Measurements from ENCODE around the gene NEK8. TPM values are rescaled to one million over a fixed set of nuclear protein-coding genes. Genes with fewer than 3 reads are reported as not detected.
A peak's percentile ranks its signal among the peaks of the same experiment; 100 is the strongest.

Gene NEK8
- total and polyA plus RNA-seq, 9 of the 15 experiments (the other 6 are each of a cell fraction or from before 2014, with no cell fraction given) = 0.98 to 16.6 (median 4.6) TPM

- Histone ChIP-seq H2AFZ (ENCODE audit: low read depth, low read length) (no peak overlapping the region), H4K20me1 (replicated peaks; ENCODE audit: control insufficient read depth, insufficient read depth, low read length) (no peaks in the 10 kb centered on the region; the same call in 1 of the 2 replicates), H3K27ac (ENCODE audit: extremely low read depth, low read depth, low read length) (no peak overlapping the region), H3K79me2 (ENCODE audit: control insufficient read depth, insufficient read depth, low read length) (no peaks in the 10 kb centered on the region), H3K9me1 (ENCODE audit: control insufficient read depth, insufficient read depth, low read length) (no peaks in the 10 kb centered on the region), H3K4me2 (ENCODE audit: insufficient read depth, low read length) (no peak overlapping the region), H3K4me3 (no peak overlapping the region), H3K27me3 (ENCODE audit: control insufficient read depth in 2 of 2, insufficient read depth in 2 of 2, low read length in 2 of 2) (no peaks in the 10 kb centered on the region), H3K9me3 (replicated peaks; ENCODE audit: control insufficient read depth, insufficient read depth, low read depth, low read length) (no peaks in the 10 kb centered on the region), H3K4me1 (replicated peaks in 1 of 2; ENCODE audit: control insufficient read depth in 2 of 2, insufficient read depth in 2 of 2, low read length in 2 of 2) (peaks cover 2 to 7% of the 10 kb centered on the region in 2 experiments; a peak in 3 of 5 replicates), H3K36me3 (ENCODE audit: control insufficient read depth, insufficient read depth, low read length) (peaks cover 80% of the 10 kb centered on the region), H3K9ac (ENCODE audit: insufficient read depth in 1 of 2, low read depth in 2 of 2, low read length in 2 of 2) (peak overlapping the region in 1 of 2 experiments; percentile 69; a peak in 1 of 4 replicates)
- in situ Hi-C loops (cut with MboI) (no loop called here), intact Hi-C loops (cut with micrococcal nuclease) (no loop called here)
- no TSS peak for BruUV-seq (replicated peaks)
- 93% methylated on average over 10 of the region's 10 CpGs for WGBS (ENCODE audit: insufficient coverage, low coverage, missing lambda C conversion rate)
- POLR2A ChIA-PET = interaction anchor here (0.6 to 4.0 kb wide), 19 partner anchors 8 to 522 kb away, joined by 3 to 27 read pairs (median 3); partner anchors contain the start of genes PROCA1, RPL23A, SDF2 and SUPT6H
- TF ChIP-seq POLR2G (IDR thresholded peaks at IDR 0.05; ENCODE audit: low read depth, low read length) = 0 out of 2 replicates have a peak, but pooled peaks have one; percentile 17
- no peak for TF ChIP-seq KDM5B (IDR thresholded peaks at IDR 0.05; ENCODE audit: insufficient replicate concordance, low read depth, low read length)
- no peak for FAIRE-seq
- no peak for DNase-seq (ENCODE audit: extremely low read depth in 1 of 4, low spot score in 3 of 4)
- CTCF ChIA-PET (ENCODE audit: low intra/inter-chr PET ratio) = no interaction called here
- no peak for ATAC-seq
Observed at GRCh38 chr17:28702026-28702751, 26.4 kb upstream of the NEK8 start.

DNA sequence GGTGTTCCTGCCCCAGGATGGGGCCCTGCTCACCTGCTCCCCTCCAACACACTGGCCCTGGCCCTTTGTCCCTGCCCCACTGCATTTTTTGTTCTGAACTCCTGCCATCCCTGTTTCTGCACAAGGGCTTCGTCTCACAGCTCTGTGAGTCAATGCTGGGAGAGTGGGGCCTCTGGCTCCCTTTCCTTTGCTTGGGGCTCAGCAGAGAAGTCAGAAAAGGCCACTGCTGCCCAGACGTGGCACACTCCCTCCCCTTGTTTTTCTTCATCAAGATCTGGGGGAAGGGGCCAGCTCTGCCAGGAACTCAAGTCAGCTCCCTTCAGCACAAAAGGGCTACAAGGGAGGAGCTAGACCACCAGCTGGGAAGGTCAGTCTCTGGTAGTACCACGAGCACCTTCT is 25.8 kb upstream of the NEK8 start:
- no TSS peak for BruUV-seq (replicated peaks)
- Histone ChIP-seq H3K36me3 (ENCODE audit: control insufficient read depth, insufficient read depth, low read length) (peaks cover 75% of the 10 kb centered on the region), H2AFZ (ENCODE audit: low read depth, low read length) (no peak overlapping the region), H3K9ac (ENCODE audit: insufficient read depth in 1 of 2, low read depth in 2 of 2, low read length in 2 of 2) (peak overlapping the region in 1 of 2 experiments; percentile 69; a peak in 1 of 4 replicates), H3K4me2 (ENCODE audit: insufficient read depth, low read length) (no peak overlapping the region), H3K27me3 (ENCODE audit: control insufficient read depth in 2 of 2, insufficient read depth in 2 of 2, low read length in 2 of 2) (no peaks in the 10 kb centered on the region), H3K27ac (ENCODE audit: extremely low read depth, low read depth, low read length) (no peak overlapping the region), H3K4me1 (replicated peaks in 1 of 2; ENCODE audit: control insufficient read depth in 2 of 2, insufficient read depth in 2 of 2, low read length in 2 of 2) (peaks cover 2 to 7% of the 10 kb centered on the region in 2 experiments; a peak in 3 of 5 replicates), H4K20me1 (replicated peaks; ENCODE audit: control insufficient read depth, insufficient read depth, low read length) (no peaks in the 10 kb centered on the region; the same call in 1 of the 2 replicates), H3K9me3 (replicated peaks; ENCODE audit: control insufficient read depth, insufficient read depth, low read depth, low read length) (no peaks in the 10 kb centered on the region), H3K4me3 (no peak overlapping the region), H3K9me1 (ENCODE audit: control insufficient read depth, insufficient read depth, low read length) (no peaks in the 10 kb centered on the region), H3K79me2 (ENCODE audit: control insufficient read depth, insufficient read depth, low read length) (no peaks in the 10 kb centered on the region)
- intact Hi-C loops (cut with micrococcal nuclease) (no loop called here), in situ Hi-C loops (cut with MboI) (no loop called here)
- DNase-seq (ENCODE audit: extremely low read depth in 1 of 4, low spot score in 3 of 4) (no peak), ATAC-seq (no peak), FAIRE-seq (no peak)
- WGBS (ENCODE audit: insufficient coverage, low coverage, missing lambda C conversion rate) = 74% methylated on average over 3 of the region's 3 CpGs
- ChIA-PET CTCF (ENCODE audit: low intra/inter-chr PET ratio) (no interaction called here), POLR2A (interaction anchor here (0.8 to 4.0 kb wide), 10 partner anchors 8 to 44 kb away, joined by 3 to 27 read pairs (median 4); partner anchors contain the start of genes PROCA1 and RPL23A)
- no peak for TF ChIP-seq MYNN (IDR thresholded peaks at IDR 0.05)
- TF ChIP-seq MYNN (CRISPR knock-in tag; IDR thresholded peaks at IDR 0.05) = no peak
- TF ChIP-seq, protein P1, sequence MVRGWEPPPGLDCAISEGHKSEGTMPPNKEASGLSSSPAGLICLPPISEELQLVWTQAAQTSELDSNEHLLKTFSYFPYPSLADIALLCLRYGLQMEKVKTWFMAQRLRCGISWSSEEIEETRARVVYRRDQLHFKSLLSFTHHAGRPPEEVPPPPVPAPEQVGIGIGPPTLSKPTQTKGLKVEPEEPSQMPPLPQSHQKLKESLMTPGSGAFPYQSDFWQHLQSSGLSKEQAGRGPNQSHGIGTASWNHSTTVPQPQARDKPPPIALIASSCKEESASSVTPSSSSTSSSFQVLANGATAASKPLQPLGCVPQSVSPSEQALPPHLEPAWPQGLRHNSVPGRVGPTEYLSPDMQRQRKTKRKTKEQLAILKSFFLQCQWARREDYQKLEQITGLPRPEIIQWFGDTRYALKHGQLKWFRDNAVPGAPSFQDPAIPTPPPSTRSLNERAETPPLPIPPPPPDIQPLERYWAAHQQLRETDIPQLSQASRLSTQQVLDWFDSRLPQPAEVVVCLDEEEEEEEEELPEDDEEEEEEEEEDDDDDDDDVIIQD (CRISPR knock-in tag; IDR thresholded peaks at IDR 0.05) = no peak
- no peak for TF ChIP-seq CREBBP (IDR thresholded peaks at IDR 0.05; ENCODE audit: low read depth, low read length)
- TF ChIP-seq SIN3A (IDR thresholded peaks at IDR 0.05; ENCODE audit: borderline replicate concordance in 2 of 2, control insufficient read depth in 1 of 2, low read depth in 2 of 2, low read length in 2 of 2) = no peak
- TF ChIP-seq ZNF175 (CRISPR knock-in tag; IDR thresholded peaks at IDR 0.05; ENCODE audit: low read depth) = no peak
- TF ChIP-seq HSF4 (CRISPR knock-in tag; IDR thresholded peaks at IDR 0.05; ENCODE audit: borderline replicate concordance) = no peak
- TF ChIP-seq, protein P2, sequence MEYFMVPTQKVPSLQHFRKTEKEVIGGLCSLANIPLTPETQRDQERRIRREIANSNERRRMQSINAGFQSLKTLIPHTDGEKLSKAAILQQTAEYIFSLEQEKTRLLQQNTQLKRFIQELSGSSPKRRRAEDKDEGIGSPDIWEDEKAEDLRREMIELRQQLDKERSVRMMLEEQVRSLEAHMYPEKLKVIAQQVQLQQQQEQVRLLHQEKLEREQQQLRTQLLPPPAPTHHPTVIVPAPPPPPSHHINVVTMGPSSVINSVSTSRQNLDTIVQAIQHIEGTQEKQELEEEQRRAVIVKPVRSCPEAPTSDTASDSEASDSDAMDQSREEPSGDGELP (CRISPR knock-in tag; IDR thresholded peaks at IDR 0.05; ENCODE audit: borderline replicate concordance) = no peak
- no peak for TF ChIP-seq FIP1L1 (IDR thresholded peaks at IDR 0.05; ENCODE audit: low read depth, low read length, poor library complexity, severe bottlenecking)
- TF ChIP-seq KDM5B (IDR thresholded peaks at IDR 0.05; ENCODE audit: insufficient replicate concordance, low read depth, low read length) = no peak

All from K562 (cell line).